22Rv1 (cell line): ENCODE data around the gene TOP3B.

ENCODE experiments used
- H3K27ac ChIP-seq: fragments of 450-650 bp; 2 replicates; pipeline ENCODE4 v1.5.1; 2017
- ZFX ChIP-seq: fragments of 450-650 bp; IDR thresholded peaks from 2 replicates; pipeline ENCODE4 v1.6.1; 2017; ENCODE audit warnings: antibody characterized with exemption, borderline replicate concordance
- TF ChIP-seq, protein P1 (sequence below): fragments of 450-650 bp; IDR thresholded peaks from 2 replicates; pipeline ENCODE4 v1.5.1; 2017; ENCODE audit warnings: mild to moderate bottlenecking

Gene TOP3B

GRCh38 chr22:21920341-21921183 is 62.0 kb downstream of the TOP3B start:
- TF ChIP-seq, protein P1, sequence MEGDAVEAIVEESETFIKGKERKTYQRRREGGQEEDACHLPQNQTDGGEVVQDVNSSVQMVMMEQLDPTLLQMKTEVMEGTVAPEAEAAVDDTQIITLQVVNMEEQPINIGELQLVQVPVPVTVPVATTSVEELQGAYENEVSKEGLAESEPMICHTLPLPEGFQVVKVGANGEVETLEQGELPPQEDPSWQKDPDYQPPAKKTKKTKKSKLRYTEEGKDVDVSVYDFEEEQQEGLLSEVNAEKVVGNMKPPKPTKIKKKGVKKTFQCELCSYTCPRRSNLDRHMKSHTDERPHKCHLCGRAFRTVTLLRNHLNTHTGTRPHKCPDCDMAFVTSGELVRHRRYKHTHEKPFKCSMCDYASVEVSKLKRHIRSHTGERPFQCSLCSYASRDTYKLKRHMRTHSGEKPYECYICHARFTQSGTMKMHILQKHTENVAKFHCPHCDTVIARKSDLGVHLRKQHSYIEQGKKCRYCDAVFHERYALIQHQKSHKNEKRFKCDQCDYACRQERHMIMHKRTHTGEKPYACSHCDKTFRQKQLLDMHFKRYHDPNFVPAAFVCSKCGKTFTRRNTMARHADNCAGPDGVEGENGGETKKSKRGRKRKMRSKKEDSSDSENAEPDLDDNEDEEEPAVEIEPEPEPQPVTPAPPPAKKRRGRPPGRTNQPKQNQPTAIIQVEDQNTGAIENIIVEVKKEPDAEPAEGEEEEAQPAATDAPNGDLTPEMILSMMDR: no peak
- TF ChIP-seq ZFX: no peak
- no peak overlapping the region for H3K27ac ChIP-seq

- H3K27ac ChIP-seq: no peak overlapping the region
- no peak for TF ChIP-seq ZFX
- TF ChIP-seq, protein P1: no peak
Measured at GRCh38 chr22:21919526-21920307, 62.9 kb downstream of the TOP3B start.

DNA sequence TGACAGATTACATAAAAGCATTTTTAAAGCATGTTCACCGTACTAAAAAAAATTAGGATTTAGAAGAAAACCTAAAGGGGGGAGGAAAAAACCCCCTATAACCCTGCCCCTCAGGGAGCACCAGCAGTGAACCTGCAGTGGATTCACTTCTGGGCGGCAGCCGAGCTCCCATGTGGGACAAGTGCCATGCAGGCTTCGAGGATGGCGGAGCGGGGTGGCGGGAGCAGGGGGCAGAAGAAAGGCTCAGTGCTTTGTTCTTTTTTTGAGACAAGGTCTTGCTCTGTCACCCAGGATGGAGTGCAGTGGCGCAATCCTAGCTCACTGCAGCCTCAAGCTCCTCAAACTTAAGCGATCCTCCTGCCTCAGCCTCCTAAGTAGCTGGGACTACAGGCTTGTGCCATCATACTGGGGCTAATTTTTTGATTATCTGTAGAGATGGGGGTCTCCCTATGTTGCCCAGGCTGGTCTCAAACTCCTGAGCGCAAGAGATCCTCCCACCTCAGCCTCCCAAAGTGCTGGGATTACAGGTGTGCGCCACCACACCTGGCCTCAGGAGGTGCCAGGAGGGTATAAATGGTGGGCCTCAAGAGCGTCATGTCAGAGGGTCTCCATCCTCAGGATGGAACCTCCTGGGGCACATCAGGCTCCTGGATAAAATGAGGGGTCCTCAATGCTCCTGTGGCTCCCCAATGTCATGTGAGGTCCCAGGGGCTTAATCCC is 64.0 kb downstream of the TOP3B start:
- no peak overlapping the region for H3K27ac ChIP-seq
- no peak for TF ChIP-seq ZFX
- TF ChIP-seq, protein P1: no peak

- H3K27ac ChIP-seq: no peak overlapping the region
- TF ChIP-seq ZFX: no peak
- TF ChIP-seq, protein P1: no peak
Measured at GRCh38 chr22:21917959-21918261, 64.7 kb downstream of the TOP3B start.

DNA sequence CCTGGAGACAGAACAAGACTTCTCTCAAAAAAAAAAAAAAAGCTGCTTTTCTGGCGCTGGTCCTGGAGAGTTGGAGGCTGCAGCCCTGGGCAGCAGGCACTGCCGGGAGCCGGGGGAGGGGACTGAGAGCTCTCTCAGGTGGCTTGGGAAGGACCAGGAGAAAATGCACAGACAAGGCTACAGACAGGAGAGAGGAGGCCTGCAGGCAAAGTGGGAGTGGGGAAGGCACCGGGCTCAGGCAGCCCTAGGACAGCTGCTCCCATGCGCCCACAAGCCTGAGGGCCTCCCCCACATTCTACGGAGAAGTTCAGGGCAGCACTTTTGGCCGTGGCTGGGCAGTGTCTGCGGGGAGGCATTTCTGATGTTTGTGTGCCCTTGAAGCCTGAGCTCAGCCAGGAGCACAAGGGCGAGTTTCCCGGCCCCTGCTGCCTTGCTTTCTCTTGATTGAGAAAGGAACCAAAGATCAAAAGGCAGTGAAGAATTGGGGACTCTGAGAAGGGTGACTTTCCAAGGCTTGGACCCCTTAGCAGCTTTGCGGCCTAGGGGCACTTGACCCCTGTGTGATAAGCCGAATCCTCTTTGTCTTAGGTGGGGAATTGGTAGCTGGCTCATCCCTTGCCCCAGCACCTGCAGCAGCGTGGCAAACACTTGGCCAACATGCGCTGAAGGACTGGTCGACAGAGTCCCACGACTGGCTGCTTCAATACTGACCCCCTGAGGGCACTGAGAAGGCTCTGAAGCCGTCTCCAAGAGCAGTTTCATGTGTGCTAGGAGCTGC is 65.2 kb downstream of the TOP3B start:
- TF ChIP-seq, protein P1: no peak
- TF ChIP-seq ZFX: no peak
- no peak overlapping the region for H3K27ac ChIP-seq

DNA sequence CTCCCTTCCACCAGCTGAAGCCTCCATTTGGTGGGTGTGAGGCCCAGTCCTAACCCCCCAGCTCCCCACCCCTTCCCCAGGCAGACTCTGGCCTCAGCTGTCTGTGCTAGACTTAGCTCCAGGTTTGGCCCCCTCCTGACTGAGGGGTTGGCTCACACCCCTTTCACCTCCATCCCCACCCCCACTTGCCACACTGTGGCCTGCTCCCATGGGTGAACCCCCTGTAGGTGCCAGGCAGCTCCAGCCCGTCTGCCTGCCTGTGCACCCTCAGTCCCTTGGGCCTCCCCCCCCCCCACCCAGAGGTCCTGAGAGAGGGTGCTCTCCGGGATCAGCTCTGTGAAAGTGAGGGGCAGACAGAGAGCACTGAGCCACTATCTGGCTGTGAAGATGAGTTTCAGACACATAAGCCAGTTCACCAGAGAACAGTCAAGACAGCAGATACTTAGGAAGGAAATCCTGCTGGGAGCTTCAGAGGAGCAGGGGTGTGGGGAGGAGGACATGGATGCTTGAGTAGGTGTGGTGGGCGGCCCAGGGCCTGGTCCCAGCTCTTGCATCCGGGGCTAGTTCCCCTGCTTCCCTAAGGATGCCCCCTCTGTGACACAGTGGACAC is 66.2 kb downstream of the TOP3B start:
- no peak for TF ChIP-seq ZFX
- TF ChIP-seq, protein P1: no peak

More for the DNA sequence above, 66.2 kb downstream of the TOP3B start:
- H3K27ac ChIP-seq: no peak overlapping the region
